NCI-H1105 treated with DMSO at 0.1 percent for 48 hours (cell line): ENCODE results near the gene CAB39L.

Experiments used
- DNase-seq: peaks from one replicate; lab custom pipeline; 2025; lab: John Stamatoyannopoulos, UW

The CAB39L gene

GRCh38 chr13:49399801-49400472 is 43.9 kb downstream of the CAB39L start:
- no peak for DNase-seq

- no peak for DNase-seq
Observed at GRCh38 chr13:49395878-49396380, 47.9 kb downstream of the CAB39L start.

GRCh38 chr13:49395451-49395865 is 48.4 kb downstream of the CAB39L start:
- DNase-seq = no peak

- DNase-seq = no peak
Observed at GRCh38 chr13:49388091-49388635, 55.7 kb downstream of the CAB39L start.

GRCh38 chr13:49386664-49387063 is 57.2 kb downstream of the CAB39L start:
- DNase-seq = no peak

- no peak for DNase-seq
Observed at GRCh38 chr13:49376121-49376520, 67.7 kb downstream of the CAB39L start.

GRCh38 chr13:49374585-49375290 is 69.1 kb downstream of the CAB39L start:
- no peak for DNase-seq

GRCh38 chr13:49373716-49374115 is 70.1 kb downstream of the CAB39L start:
- DNase-seq = no peak

- peak; percentile 65 for DNase-seq
Observed at GRCh38 chr13:49371943-49372613, 71.8 kb downstream of the CAB39L start.

- DNase-seq = no peak
Observed at GRCh38 chr13:49370371-49370770, 73.5 kb downstream of the CAB39L start.

GRCh38 chr13:49369866-49370265 is 74.0 kb downstream of the CAB39L start:
- no peak for DNase-seq

GRCh38 chr13:49368688-49369087 is 75.2 kb downstream of the CAB39L start:
- DNase-seq = no peak

GRCh38 chr13:49367640-49368422 is 76.0 kb downstream of the CAB39L start:
- DNase-seq = no peak

GRCh38 chr13:49366841-49367240 is 77.0 kb downstream of the CAB39L start:
- DNase-seq = no peak

- DNase-seq = no peak
Observed at GRCh38 chr13:49357694-49358093, 86.2 kb downstream of the CAB39L start.

- no peak for DNase-seq
Observed at GRCh38 chr13:49356223-49356622, 87.6 kb downstream of the CAB39L start.

- DNase-seq = no peak
Observed at GRCh38 chr13:49354719-49355118, 89.1 kb downstream of the CAB39L start.

GRCh38 chr13:49353908-49354307 is 90.0 kb downstream of the CAB39L start:
- DNase-seq = no peak

- DNase-seq = no peak
Observed at GRCh38 chr13:49351871-49352270, 92.0 kb downstream of the CAB39L start.

- DNase-seq = no peak
Observed at GRCh38 chr13:49348751-49349150, 95.1 kb downstream of the CAB39L start.

GRCh38 chr13:49347650-49348385 is 96.0 kb downstream of the CAB39L start:
- no peak for DNase-seq
